ENCODE data around the gene UPK1B.
"Not testable (repeated sequence)": the region's sequence is repeated elsewhere in the genome, so short reads cannot be mapped to it uniquely, and the experiment has no call there.

Gene UPK1B

DNA sequence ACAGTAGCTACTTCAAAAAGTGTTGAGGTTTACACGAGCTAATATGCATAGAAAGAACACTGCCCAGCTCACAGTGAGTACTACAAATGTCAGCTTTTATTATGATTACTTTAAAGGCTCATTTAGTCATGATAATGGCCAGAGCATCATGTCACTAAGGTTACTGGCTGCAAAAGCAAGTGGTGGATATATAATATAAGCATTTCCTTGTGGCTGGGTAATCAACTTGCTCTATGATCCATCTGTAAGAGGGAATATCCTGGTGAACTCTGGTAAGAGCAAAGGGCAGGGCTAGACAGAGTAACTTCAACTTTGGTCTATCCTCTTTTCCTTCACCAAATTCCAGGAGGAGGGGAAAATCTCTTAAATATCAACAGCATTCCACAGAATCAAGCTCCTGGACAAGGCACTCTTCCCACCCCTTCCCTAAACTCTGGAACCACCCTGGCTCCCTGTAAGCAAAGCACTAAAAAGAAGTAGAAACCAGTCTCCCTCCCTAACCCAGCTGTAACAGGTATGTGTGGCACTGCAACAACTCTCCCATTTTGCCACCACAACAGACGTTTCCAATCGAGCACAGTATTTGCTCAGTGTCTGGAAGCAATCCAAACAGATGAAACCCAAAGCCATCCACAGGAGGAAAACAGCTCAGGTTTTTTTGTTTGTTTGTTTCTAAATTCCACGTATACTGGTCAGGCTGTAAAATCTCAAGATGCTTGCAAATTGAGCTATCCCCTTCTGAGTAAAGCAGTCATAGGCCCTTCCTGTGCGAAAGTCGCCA, 53.9 kb downstream of the UPK1B start:
- DNase-seq, result no peak

DNA sequence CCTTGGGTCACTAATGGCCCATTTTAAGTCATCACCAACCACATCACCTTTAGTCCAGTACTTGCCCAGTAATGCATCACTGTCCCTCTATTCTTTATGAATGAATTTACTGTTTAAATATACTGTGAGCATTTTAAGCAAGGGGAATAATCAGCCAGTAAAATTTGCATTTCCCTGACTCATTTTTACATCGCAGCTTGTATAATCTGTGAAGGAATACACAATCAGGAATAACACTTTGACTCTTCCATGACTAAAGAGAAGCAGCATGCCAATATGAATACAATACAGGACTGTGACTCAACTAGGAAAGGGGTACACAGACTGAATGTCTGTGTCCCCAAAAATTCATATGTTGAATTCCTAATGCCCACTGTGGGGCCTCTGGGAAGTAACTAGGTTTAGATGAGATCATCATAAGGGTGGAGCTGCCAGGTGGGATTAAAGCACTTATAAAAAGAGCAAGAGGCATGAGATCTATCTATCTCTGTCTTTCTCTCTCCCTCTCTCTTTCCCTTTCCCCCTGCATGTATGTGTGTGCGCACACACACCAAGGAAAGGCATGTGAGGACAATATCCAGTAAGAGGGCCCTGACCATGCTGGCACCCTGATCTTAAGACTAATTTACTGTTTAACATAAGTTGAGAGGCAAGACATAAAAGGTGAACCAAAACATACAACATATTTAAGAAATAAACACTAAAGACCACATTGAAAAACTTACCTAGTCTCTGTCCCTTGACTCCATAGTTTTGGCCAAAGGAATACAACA, 55.2 kb downstream of the UPK1B start:
- DNase-seq, result no peak

DNA sequence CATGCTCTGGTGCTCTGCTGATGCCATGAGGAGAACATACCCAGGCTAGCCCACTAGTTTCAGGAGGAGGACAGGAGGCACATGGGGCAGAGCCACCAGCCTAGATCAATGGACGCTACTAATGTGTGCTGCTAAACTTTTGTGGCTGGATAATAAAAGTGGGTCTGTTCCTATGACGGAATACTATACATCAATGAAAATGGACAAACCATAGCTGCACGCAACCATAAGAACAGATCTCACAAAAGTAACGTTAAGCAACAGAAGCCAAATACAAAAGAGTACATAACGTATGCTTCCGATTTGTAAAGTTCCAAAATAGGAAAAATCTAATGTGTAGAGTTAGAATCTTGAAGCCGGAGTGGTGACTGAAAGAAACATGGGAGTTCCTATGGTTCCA, 55.8 kb downstream of the UPK1B start:
- no peak for DNase-seq

DNA sequence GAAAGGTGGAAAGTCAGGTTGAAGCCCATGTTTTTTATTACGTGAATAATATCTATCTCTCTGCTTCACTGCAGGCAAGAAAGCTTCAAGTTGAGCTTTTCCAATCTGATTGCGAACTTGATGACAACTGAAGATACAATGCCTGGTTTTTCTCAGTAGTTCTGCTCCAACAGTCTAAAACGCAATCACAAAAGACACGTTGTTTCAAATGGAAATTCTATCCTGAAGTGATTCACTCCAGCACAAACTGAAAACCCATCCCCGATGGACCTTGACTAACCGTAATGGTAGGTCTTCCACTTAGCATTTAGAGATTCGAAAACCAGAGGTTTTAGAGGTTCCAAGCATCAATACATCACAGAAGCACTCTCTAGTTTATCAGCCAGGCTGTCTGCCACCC, 56.7 kb downstream of the UPK1B start:
- no peak for DNase-seq

DNA sequence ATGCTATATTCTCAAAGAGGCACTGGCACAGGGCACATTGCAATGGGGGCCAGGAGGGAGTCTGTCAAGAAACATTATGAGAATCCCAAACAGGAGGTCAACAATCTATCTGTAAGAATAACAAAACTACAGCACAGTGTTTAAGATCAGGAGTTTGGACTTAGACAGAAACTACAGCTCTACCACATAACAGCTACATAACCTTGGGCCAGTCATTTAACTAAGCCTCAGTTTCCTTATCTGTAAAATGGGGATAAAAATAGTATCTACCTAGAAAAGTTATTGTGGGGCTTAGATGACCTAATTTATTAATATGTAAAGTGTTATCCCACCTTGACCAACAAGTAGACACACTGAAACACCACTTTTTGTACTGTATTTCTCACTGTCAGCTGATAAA, 57.3 kb downstream of the UPK1B start:
- DNase-seq, result no peak

DNA sequence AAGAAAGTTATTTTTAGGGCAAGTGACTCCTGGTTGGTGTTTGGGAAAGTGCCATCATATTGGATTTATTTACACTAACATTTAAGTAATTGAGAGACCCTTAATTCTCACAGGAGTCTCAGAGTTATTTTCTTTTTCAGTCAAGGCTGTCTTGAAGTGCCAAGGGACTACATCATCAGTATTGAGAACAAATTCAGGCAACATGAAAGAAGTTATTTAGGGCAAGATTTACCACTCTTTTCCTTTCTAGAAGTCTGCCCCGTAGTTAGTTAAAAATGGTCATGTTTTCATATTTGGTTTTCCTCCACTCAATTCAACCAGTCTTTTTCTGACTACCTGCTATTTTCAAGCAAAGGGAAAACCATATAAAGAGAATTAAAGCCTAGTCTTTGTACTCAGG, 61.2 kb downstream of the UPK1B start:
- no peak for DNase-seq

DNA sequence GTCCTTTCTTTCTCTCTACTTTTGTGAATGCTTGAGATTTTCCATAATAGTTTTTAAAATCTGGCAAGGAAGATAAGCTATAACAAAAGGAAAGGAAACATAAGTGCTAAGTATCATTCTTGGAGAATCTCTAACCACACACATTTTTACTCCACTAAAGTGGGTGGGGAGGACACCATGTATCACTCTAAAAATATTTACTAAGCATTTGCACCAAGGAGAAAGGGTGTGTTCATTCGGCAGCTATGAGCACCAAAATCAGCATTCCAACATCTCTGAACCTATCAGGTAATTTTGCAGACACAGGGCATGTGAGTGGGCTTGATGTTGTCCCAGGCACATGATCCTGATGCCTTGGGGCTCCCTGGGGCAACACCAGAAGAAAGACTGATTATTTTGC, 61.8 kb downstream of the UPK1B start:
- no peak for DNase-seq

DNA sequence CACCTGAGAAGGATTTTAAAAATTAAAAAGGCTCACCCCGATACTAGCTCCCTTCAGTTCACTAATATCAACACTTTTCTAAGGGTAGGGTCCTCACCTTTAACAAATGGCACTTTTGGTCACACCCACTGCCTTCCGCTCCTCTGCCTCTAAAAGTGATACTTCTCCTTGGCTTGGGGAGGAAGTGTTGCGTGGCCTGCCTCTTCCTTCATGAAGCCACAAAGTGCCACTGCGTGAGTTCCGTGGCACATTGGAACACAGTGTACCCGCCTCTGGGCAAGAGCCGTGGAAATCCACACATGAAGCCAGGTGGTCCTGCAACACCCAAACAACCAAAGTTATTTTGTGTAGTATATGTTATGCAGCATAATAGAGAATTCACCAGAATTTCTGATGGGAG, 63.4 kb downstream of the UPK1B start:
- no peak for DNase-seq

DNA sequence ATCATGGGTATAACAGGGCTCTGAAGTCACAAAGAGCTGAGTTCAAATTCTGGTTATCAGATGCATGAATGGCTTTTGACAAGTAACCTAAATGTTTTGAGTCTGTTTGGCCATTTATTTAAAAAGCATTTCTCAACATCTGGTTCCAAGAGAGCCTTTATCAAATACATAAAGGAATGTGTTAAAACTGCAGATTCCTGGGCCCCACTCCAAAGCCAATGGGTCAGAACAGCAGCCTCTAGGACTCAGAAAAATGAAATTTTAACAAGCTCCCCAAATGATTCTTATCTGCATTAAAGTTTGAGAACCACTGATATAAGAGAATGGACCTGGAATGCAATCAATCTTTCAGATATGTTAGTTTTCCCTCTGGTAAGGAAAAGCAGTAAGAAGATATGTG, 63.9 kb downstream of the UPK1B start:
- DNase-seq, result no peak

DNA sequence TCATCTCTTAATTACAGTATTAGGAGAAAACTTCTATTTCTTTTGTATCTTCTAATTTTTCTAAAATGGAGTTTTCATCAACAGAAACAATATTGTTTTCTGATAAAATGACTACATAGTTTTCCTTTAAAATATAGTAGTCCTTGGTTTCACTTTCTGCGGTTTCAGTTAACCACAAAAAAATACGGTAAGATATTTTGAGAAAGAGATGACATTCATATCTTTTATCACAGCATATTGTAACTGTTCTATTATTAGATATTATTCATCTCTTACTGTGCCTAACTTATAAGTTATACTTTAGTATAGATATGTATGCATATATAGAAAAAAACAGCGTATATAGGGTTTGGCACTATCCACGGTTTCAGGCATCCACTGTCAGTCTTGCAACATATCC, 65.0 kb downstream of the UPK1B start:
- no peak for DNase-seq

DNA sequence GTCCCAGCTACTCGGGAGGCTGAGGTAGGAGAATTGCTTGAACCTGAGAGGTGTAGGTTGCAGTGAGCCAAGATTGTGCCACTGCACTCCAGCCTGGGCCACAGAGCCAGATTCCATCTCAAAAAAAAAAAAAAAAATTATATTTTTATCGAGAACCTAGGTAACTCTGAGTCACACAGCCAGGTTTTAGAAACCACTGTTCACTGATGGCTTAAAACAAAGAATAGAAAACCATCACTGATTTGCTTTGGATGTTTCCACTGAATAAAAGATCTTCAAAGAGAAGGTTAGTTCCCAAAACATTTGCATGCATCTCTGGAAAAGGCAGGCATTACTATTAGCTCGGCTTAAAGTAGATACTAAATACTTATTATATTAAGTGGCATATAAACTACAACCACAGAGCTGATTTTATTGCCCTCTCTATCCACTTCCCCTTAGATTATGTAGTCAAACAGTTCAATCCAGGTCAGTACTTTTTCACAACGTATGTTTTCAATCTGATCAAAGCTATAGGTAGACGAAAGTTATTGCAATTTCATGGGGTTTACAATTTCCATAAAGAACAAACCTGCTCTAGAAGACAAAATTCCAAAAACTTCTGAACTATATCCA, 65.9 kb downstream of the UPK1B start:
- DNase-seq, result no peak

DNA sequence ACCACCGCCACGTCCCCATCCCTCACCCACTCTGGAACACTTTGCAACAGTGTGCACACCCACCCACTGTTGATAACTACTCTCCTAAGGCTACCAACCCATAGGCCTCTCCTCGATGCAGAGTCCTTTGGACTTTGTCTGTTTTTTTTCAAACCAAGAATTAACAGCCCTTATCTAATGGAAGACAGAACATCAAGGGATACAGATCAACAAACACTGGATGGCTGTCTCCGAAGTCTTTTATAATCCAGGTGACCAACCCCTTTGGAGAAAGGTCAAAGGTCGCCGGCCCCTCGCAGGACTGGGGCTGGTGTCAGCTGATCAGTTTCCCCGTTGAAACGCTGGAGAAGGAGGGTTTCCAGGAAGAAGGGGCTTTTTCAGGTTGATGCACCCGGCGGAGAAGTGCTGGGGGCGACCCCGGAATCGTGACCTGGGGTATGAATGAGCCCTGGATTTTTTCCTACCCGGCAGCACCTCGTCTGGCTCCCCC, 66.7 kb downstream of the UPK1B start:
- peak; percentile 58 for DNase-seq

DNA sequence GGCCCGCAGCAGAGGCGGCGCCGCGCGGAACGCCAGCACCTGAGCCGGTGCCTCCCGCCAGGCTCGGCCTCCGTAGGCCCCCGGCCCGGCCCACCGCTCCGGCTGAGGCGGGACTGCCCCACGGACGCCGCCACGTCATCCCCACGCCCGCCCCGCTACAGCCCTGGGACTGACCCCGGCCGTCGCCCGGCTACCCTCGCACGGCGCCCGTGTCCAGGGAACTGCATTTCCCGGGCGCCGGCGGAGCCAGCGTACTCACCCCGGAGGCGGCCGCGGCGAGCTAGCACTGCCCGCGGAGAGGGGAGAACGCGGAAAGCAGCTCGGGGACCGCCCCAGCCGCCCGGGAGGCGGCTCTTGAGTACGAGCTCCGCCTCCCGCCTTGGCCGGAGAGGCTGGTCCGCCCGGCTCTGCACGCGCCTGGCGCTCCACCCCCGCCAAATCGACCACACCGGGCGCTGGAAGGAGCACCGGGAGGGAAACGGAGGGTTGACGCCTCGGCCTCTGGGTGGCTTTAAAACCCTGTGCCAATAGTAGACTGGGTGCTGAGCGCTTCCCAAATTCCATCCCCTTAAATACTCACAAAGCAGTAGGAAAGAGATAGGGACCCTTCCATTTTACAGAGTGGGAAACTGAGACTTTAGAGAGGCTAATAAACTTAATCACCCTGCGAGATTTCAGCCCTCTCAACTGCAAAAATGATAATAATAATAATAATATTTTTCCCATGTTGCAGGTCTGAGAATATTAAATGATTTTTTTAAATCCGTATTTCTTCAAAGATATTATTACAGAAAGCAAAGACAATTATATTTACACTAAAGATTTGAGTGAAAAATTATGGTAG, 67.4 kb downstream of the UPK1B start, which contains the start of gene B4GALT4:
Gene B4GALT4 (minus strand): TSS at position 288 of the 844 bp plus-strand sequence. CDS start 10,779 bp downstream, outside the sequence.
- peak; percentile 93 for DNase-seq

DNA sequence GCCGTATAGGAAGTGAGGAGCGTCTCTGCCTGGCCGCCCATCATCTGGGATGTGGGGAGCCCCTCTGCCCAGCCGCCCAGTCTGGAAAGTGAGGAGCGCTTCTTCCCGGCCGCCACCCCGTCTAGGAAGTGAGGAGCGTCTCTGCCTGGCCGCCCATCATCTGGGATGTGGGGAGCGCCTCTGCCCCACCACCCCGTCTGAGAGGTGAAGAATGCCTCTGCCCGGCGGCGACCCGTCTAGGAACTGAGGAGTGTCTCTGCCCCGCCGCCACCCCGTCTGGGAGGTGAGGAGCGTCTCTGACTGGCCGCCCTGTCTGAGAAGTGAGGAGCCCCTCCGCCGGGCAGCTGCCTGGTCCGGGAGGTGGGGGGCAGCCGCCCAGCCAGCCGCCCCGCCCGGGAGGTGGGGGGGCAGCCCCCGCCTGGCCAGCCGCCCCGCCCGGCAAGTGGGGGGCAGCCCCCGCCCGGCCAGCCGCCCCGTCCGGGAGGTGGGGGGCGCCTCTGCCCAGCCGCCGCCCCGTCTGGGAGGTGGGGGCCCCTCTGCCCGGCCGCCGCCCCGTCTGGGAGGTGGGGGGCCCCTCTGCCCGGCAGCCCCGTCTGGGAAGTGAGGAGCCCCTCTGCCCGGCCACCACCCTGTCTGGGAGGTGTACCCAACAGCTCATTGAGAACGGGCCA, 69.1 kb downstream of the UPK1B start:
- not testable (repeated sequence) for DNase-seq

DNA sequence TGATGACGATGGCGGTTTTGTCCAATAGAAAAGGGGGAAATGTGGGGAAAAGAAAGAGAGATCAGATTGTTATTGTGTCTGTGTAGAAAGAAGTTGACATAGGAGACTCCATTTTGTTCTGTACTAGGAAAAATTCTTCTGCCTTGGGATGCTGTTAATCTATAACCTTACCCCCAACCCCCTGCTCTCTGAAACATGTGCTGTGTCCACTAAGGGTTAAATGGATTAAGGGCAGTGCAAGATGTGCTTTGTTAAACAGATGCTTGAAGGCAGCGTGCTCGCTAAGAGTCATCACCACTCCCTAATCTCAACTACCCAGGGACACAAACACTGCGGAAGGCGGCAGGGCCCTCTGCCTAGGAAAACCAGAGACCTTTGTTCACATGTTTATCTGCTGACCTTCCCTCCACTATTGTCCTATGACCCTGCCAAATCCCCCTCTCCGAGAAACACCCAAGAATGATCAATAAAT, 69.7 kb downstream of the UPK1B start:
- not testable (repeated sequence) for DNase-seq

DNA sequence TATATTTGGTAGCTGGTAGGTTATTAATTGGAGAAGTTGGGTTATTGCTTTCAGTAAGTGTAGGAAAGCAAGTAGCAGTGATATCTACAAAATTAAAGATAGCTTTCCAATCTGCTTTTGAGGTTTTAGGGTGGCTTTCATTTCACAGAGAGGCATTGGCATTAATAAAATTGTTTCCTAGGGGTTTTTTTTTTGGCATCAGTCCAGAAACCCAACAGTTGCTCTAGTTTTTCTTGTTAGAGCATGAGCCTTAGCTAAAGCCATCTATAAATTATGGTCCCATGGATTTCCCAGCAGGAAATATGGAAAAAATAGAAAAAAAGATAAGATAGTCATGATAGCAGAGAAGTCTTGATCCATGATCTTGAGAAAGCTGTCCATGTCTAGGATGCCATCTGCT, 70.3 kb downstream of the UPK1B start:
- no peak for DNase-seq

DNA sequence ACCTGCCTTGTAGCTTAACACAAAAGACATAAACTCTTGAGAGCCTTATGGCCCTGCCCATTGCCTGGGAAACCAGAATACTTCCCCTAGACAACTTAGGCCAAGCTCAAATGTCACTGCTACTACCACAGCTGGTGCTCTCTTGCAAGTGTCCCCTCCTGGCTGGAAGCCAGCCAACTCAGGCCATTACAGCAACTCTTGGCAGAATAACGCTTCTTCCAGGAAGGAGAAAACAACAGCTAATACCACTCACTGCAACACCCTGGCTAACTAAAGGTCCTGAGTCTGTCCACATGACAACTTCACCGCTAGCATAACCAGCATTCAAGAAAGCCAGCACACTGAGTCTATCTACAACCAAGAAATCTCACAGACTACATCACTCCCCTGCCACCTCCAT, 72.4 kb downstream of the UPK1B start:
- DNase-seq, result peak; percentile 31

All from NCI-H1105 treated with DMSO at 0.1 percent for 48 hours (cell line).